CD4-positive, alpha-beta T cell treated with Interleukin-10 for 1 hour (primary cell): ENCODE results near the gene CPSF3.

Source experiments
- DNase-seq: peaks from one replicate; pipeline ENCODE4 v3.0.0-alpha.2; 2020

Gene CPSF3

GRCh38 chr2:9423100-9423921 is at the start of gene CPSF3, which contains the start of gene ITGB1BP1:
CPSF3 (plus strand) TSS chr2:9423654; CDS start chr2:9423774, 120 bp downstream.
ITGB1BP1 (minus strand) TSS chr2:9423528; CDS start chr2:9418697, 4,831 bp downstream.
- peak; percentile 97 for DNase-seq

GRCh38 chr2:9374071-9374730 is 49.3 kb upstream of the CPSF3 start:
- DNase-seq: no peak

GRCh38 chr2:9375857-9376428 is 47.5 kb upstream of the CPSF3 start:
- no peak for DNase-seq

GRCh38 chr2:9377461-9378097 is 45.9 kb upstream of the CPSF3 start:
- no peak for DNase-seq

- DNase-seq: no peak
Measured at GRCh38 chr2:9378433-9379390, 44.7 kb upstream of the CPSF3 start.

DNA sequence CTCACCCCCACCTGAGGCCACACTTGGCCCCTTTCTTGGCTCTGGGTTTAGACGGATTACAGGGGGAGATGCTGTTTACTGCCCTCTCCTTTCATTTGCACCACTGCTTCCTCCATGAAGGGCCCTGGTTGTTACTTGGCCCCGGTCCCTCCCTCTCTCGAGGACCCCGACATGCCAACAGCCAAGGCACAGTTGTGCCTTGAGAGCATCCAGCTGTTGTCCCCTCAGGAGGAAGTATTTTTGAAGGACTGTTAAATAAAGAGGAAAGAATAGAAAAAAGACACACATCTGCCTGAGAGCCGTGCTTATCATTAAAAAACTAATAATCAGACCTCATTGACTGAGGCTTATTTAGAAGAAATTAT is 44.1 kb upstream of the CPSF3 start:
- no peak for DNase-seq

GRCh38 chr2:9380702-9381628 is 42.5 kb upstream of the CPSF3 start:
- no peak for DNase-seq

- DNase-seq: no peak
Measured at GRCh38 chr2:9382604-9383235, 40.7 kb upstream of the CPSF3 start.

DNA sequence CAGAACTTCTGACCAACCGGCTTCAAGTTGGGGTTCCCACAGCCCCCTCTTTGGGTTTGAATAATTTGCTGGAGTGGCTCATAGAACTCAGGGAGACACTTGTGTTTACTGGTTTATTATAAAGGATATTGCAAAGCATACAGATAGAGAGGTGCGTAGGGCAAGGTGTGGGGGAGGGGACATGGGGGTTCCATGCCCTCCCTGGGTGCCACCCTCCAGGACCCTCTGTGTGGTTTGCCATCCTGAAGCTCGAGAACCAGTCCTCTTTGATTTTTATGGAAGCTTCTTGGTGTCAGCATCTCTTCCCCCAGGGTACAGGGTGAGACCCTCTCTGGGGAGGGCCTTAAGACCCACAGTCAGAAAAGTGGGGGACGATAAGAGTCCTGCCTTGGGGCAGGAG is 38.9 kb upstream of the CPSF3 start:
- DNase-seq: no peak

DNA sequence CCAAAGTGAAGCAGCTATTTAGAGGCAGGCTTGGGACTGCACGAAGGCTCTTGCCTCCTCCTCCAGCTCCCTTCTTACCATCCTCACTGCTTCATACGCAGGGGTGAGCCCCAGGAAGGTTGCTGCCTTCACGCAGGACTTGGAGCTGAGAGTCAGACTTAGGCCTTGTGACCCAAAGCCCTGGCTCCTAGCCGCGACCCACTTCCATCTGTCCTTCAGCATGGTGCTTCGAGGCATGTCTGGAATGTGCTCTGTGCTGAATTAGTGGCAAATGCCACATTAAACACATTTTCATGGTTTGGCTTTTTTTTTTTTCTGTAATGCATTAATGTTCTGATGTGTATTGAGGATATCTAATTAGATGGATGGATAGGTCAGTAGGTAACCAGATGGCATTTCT is 37.6 kb upstream of the CPSF3 start:
- DNase-seq: no peak

DNA sequence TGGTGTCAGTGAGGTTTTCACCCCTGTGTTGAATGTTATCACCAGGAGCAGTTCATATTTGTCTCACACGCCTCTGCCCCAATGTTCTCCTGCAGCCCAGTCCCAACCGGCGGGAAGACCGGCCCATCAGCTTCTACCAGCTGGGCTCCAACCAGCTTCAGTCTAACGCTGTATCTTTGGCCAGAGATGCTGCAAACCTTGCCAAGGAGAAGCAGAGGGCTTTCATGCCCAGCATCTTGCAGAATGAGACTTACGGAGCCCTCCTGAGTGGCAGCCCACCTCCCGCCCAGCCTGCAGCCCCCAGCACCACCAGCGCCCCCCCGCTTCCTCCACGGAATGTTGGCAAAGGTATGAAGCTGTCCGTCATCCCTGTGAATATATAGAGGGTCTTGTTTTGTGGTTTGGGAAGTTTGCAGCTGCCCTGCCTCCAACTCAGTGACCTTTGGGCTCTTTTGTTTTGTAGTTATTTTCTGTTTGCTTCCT is 35.2 kb upstream of the CPSF3 start:
- no peak for DNase-seq

DNA sequence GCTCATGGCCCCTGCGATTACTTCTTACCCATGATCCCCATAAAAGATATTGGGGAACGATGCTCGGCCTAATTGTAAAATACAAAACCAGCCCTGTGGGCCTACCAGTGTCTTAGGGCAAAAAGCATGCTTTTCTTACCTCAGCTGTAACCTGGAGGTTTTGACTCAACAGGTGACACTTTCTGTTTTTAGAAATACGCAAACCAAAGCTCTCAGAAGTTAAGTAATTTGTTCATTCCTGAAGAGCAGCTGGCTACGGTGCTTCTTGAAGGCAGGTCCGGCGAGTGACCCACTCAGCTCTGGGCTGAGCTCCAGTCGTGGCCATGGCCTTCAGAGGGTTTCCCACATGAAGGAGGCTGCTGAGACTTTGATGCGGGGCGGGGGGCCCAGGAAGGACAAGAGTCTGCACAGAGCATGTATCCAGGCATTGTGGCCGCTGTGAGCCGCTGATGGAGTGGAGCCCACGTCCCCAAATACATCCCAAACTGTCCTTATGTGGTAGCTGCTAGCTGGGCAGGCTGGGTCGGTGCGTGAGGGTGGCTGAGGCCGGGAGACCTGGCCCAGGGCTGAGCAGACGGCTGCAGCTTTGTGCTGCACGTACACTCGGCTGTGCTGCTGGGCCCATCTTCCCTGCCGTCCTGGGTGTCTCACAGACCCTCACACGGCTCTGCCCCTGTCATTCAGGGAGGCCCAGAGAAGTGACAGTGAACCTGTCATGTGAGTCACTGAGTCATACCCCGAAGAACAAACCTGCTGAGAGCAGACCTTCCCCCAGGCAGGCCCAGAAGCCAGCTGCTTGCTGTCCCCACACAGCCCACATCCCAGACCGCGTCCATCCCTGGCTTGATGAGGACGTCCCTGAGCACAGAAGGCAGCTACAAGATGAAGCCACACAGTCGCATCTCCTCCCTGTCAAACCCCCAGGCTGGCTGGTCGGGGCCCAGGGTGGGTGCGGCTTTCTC is 34.2 kb upstream of the CPSF3 start:
- DNase-seq: no peak

DNA sequence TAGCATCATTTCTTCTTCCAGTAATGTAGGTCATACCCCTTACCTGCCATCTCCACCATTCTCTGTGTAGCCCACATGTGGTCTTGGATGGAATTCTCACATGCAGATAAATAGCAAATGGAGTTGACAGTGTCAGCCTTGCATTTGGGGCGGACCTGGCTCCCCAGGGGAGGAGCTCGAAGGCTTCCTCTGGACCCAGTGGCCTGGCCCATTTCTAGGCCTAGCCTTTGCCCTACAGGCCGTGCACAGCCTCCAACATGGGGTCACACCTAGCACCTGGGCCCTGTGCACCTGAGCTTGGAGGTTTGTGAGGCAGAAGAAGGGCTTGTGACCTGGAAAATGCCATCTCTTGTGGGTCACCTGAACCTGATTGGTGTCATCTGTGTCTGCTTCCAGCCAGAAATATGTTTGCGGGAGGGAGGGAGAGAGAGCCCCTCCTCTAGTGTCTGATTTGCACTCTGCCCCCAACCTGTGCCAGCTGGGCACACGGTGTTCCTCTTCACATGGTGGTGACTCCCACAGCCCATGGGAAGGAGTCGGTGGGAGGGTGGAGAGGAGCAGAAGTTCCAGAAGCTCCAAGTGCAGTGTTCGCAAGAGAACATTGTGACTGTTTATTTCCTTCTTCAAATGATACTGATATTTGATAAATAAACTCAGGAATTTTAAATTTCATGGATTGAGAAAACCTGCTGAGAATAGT is 33.2 kb upstream of the CPSF3 start:
- DNase-seq: no peak

DNA sequence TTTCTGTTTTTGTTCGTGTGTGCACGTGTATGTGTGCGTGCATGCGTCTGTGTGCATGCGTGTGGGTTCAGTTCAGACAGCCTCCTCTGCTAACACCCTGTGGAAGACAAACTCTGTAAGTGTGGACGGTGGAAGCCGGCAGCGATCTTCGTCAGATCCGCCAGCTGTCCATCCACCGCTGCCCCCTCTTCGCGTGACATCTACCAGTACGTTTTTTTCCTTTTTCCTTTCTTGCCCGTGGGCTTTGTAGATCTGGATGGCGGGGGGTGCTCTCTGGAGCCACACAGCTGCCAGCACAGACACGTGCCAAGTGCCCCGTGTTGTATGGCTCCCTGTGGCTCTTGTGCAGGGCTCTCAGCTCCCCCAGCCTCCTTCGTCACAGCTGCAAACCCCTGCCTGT is 32.5 kb upstream of the CPSF3 start:
- no peak for DNase-seq

- no peak for DNase-seq
Measured at GRCh38 chr2:9391961-9392720, 31.3 kb upstream of the CPSF3 start.

- no peak for DNase-seq
Measured at GRCh38 chr2:9392898-9393765, 30.3 kb upstream of the CPSF3 start.

DNA sequence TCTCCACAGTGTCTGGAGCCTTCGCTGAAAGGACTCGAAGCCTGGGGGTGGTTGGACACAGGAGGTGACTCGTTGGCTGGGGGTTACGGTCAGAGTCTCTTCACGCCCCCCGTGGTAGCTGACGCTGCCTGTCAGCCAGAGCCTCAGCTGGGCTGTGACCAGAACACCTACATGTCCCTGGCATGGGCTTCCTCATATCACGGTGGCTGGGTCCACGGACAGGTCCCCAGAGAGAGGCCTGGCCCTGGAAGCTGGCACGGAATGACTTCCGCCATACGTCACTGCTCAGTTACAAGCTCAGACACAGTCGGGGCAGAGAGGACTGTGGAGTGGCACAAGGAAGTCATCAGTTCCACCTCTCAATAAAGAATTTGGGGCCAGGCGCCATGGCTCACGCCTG is 28.6 kb upstream of the CPSF3 start:
- no peak for DNase-seq
